GM18499 (cell line): ENCODE data around the gene TMEM130.
"Not testable (repeated sequence)": the region's sequence is repeated elsewhere in the genome, so short reads cannot be mapped to it uniquely, and the experiment has no call there.

Source experiments
- ATAC-seq: cut with Tn5 transposase; IDR thresholded peaks from one replicate; pipeline ENCODE4 v1.9.1; 2021; ENCODE audit warnings: moderate number of reproducible peaks; ENCODE audit not compliant: insufficient read depth, unreplicated experiment

TMEM130 gene

DNA sequence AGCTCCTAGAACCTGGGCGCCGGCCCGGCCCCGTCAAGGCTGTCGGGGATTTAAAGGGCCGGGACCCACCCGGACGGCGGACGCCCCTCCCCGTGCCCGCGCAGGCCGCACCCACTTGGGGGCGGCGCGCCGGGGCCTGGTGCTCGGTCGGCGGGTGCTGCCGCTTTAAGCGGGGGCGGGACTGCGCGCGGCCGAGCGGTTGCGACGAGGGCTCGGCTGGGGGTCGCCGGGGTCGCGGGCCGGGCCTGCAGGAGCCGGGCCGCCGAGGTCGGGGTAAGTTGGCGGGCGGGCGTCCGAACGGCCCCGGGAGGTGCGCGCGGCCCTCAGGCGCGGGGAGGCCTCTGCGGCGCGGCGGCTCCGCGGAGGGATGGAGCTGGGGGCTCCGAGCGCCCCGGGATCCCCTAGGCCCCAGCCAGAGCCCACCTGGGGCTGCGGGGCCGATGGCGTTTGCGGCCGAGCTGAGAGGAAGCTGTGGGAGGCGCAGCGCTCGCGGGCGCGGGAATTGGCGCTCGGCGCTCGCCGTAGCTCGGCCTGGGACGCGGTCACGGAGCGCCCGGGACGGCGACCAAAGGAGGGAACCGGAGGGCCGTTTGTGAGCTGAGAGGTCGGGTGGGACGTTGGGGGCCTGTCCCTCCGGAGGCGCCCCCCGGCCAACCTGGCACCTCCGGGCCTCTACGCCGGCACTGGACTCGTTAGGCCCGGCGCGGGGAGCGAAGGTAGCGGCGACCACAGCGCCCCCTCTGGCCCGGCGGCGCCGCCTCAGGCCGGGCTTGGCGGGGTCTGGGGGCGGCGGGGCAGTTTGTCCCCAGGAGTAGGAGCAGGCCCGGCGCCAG is 8.8 kb upstream of the TMEM130 start, which contains the start of gene TRRAP:
TRRAP (plus strand) TSS at position 168 of the 833 bp plus-strand sequence. CDS start 2,619 bp downstream, outside the sequence.
- ATAC-seq: peak; percentile 41

- ATAC-seq: no peak
Observed at GRCh38 chr7:98877692-98878364, 8.0 kb upstream of the TMEM130 start.

- ATAC-seq: no peak
Observed at GRCh38 chr7:98877146-98877545, 7.3 kb upstream of the TMEM130 start.

DNA sequence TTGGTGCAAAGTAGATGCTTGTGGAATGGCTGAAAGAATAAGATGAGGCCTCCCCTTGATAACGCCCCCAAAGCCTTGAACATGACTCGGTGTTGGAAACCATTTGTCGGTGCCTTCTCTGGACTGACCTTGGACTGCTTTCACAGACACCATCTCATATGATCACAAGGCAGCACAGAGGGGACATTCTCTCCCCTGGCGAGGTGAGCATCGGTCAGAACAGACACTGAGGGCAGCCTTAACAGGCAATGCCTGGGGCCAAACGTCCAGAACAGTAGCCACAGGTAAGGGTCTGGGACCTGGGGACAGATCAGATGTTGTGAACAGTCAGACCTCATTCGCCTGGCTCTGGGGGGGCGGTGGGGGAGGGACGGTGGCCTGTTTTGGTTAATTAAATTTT is 5.7 kb upstream of the TMEM130 start:
- no peak for ATAC-seq

- no peak for ATAC-seq
Observed at GRCh38 chr7:98874942-98875341, 5.1 kb upstream of the TMEM130 start.

- ATAC-seq: not testable (repeated sequence)
Observed at GRCh38 chr7:98873610-98874009, 3.8 kb upstream of the TMEM130 start.

DNA sequence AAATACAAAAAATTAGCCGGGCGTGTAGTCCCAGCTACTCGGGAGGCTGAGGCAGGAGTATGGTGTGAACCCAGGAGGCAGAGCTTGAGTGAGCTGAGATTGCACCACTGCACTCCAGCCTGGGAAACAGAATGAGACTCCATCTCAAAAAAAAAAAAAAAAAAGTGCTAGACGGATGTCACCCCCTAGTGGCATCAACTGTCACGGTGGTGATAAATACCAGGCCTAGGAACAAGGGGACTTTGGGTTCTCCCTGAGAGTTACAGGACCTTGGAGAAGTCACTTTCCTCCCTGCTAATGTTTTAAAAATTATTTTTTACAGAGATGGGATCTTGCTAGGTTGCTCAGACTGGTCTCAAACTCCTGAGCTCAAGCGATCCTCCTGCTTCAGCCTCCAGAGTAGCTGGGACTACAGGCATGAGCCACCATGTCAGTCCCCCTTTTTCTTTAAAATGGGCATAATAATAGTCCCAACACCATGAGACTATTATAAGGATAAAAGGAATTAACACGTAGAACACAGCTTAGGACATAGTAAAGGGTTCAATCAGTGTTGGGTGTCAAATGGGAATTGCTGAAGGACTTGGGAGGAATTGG is 2.6 kb upstream of the TMEM130 start:
- ATAC-seq: no peak

DNA sequence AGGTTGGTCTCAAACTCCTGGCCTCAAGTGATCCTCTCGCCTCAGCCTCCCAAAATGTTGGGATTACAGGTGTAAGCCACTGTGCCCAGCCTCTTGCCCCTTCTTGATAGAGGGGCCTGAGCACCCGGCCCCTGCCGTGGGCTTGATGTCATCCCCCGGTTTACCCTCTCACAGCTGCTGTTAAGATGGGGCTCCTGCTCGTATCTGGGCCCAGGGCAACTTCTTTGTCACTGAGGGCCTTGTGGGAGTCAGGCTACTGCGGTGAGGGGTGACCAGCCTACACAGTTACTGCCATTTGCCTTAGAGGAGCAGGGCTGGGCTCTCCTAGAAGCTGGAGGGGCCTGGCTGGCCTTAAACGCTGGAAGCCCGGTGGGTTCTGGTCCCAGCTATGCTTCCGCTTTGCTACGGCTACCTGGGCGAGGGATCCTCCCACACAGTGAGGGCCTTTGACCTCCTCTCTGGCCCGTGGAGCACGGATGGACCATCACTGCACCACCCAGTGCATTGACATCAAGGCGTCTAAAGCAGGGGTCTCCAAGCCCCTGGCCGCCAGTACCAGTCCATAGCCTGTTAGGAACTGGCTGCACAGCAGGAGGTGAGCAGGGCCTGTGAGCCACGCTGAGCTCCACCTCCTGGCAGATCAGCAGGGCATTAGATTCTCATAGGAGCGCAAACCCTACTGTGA is 1.1 kb upstream of the TMEM130 start:
- ATAC-seq: no peak

GRCh38 chr7:98870121-98870651 is 372 bp upstream of the TMEM130 start:
- ATAC-seq: peak; percentile 67

- no peak for ATAC-seq
Observed at GRCh38 chr7:98869027-98869596, 702 bp downstream of the TMEM130 start.

DNA sequence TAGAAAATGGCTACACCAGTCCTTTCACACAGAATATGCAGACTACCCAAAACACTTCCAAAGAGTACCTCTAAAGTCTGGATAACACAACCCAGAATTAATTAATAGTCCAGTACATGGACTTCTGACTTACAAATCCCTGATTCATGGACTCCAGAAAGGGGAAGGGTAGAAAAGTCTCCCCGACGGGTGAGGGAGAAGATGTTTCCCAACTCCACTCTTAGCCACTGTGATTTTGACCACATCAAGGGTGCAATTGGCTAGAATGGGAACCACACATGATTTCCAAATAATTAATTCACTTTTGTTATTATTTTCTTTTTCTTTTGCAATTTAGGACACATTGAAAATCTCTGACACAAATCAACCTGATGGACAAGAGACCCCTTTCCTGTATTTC is 1.4 kb downstream of the TMEM130 start:
- ATAC-seq: no peak

GRCh38 chr7:98866765-98867164 is 3.0 kb downstream of the TMEM130 start:
- no peak for ATAC-seq

DNA sequence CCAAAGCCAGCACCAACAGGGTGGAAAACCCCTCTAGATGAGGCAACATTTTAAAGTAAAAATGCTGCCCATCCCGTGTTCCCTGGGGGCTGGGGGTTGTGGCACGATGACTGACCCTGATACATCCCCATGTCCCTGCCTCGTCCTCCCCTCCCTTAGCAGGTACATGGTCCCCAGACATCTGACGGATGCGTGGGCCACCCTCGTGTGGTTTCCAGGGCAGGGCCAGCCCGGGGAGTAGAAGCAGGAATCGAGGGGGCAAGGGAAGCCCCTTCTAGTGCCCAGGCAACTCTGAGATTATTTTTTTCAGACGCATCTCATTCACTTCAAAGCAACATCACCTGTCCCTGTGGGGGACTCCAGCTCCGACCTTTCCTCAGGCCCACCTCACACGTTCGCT is 3.5 kb downstream of the TMEM130 start:
- ATAC-seq: no peak

GRCh38 chr7:98864731-98865453 is 4.9 kb downstream of the TMEM130 start:
- ATAC-seq: no peak

GRCh38 chr7:98863601-98864000 is 6.2 kb downstream of the TMEM130 start:
- no peak for ATAC-seq

GRCh38 chr7:98862716-98863420 is 6.9 kb downstream of the TMEM130 start:
- ATAC-seq: no peak

DNA sequence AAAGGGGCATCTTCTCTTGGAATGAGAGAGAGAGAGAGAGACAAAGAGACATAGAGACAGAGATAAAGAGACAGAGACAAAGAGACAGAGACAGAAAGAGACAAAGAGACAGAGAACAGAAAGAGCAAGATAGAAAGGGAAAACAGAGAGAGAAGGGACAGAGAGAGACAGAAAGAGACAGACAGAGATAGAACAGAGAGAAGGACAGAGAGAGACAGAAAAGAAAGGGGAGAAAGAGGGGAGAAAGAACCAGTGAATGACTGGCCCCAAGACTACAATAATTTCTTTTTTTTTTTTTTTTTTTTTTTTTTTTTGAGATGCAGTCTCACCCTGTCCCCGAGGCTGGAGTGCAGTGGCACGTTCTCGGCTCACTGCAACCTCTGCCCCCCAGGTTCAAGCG is 7.6 kb downstream of the TMEM130 start:
- no peak for ATAC-seq

- ATAC-seq: no peak
Observed at GRCh38 chr7:98860071-98860470, 9.7 kb downstream of the TMEM130 start.
